HG03097 (cell line): ENCODE measurements around the gene UGT1A4.
"Not testable (repeated sequence)": the region's sequence is repeated elsewhere in the genome, so short reads cannot be mapped to it uniquely, and the experiment has no call there.

Experiments
- ATAC-seq: cut with Tn5 transposase; IDR thresholded peaks from one replicate; pipeline ENCODE4 v1.9.1; 2021; ENCODE audit not compliant: unreplicated experiment, low FRiP score

Gene UGT1A4

DNA sequence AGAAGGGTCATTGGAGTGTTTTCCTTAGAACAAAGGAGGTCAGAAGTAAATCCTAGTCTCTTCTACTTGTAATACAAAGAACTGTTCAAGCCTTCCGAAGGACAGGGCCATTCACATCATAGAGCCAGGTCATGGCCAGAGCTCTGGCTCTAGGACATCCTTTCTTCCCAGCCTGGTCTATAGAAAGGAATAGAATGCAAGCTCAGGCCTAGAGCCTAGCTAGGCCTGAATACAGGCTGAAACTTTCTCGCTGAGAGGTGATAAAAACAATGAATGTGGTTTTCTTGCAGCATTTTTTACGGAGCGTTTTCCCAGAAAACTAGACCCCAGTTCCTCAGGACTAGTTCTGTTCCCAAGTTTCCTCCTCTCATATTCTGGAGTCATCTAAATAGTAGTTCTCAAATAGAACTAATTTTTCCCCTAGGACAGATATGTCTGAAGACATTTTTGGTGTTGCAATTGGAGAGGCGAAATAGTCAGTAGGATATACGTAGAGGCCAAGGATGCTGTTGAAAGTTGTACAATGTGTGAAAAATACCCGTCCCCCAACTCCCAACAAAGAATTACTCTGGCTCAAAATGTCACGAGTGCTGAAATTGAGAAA, 19.0 kb upstream of the UGT1A4 start:
- ATAC-seq = no peak

DNA sequence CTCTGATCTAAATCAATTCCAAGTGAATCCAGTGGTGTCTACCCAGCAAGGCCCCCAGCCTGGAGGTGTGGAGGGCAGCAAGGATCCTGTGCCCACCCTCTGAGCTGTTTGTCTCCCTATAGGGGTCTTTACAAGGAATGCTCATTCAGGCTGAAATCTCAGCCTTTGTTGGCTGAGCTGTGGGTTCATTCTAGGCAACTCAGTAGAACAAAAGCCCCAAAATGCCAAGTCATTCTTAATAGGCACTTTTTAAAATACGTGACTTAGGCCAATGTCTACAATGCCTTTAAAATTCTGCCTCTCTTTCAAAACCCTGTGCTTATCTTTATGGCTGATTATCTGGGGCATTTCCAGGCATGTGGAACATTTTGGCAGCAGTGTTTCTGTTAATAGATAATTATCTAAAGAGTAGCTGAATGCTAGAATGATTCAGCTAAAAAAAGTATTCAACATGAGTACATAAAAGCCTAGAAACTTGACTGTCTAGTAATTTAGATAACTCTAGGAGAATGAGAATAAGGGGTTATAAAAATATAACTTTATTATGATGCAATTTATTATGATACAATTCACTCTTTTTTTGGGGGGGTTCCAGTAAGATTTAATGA, 18.4 kb upstream of the UGT1A4 start:
- ATAC-seq = no peak

DNA sequence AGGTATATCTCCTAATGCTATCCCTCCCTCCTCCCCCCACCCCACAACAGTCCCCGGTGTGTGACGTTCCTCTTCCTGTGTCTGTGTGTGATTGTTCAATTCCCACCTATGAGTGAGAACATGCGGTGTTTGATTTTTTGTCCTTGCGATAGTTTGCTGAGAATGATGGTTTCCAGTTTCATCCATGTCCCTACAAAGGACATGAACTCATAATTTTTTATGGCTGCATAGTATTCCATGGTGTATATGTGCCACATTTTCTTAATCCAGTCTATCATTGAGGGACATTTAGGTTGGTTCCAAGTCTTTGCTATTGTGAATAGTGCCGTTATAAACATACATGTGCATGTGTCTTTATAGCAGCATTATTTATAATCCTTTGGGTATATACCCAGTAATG, 17.7 kb upstream of the UGT1A4 start:
- not testable (repeated sequence) for ATAC-seq

DNA sequence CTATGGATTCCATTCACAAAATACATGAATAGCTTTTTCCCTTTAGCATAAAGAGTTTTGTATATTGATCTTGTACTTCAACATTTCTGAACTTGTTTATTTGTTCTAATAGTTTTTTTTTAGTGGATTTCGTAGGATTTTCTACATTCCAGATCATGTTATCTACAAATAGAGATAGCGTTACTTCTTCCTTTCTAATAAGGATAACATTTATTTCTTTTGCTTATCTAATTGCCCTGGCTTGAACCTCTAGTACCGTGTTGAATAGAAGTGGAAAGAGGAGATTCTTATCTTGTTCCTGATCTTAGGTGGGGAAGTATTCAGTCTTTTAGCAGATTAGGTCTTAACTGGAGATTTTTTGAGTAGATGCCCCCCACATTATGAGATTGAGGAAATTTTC, 16.3 kb upstream of the UGT1A4 start:
- no peak for ATAC-seq

DNA sequence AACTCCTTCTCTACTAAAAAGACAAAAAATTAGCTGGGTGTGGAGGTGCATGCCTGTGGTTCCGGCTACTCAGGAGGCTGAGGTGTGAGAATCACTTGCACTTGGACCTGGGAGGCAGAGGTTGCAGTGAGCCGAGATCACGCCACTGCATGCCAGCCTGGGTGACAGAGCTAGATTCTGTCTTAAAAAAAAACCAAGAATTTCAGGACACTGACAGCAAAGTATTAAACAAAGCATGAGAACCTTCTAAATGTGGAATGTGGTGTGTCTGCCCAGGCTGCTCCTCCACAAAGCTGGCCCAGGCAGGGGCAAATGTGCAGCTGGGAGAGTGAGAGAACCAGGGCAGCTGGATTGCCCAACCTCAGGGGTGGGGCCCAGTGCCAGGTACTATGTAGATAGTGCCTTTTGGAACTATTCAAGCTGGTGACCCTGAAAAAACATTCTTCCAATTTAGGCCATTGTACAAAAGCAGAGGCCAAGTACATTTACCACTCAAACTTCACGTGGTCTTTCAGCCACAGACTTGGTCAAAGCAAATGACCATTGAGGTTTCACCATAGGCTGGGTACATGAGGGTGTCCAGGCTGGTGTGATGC, 12.5 kb upstream of the UGT1A4 start:
- ATAC-seq = no peak

DNA sequence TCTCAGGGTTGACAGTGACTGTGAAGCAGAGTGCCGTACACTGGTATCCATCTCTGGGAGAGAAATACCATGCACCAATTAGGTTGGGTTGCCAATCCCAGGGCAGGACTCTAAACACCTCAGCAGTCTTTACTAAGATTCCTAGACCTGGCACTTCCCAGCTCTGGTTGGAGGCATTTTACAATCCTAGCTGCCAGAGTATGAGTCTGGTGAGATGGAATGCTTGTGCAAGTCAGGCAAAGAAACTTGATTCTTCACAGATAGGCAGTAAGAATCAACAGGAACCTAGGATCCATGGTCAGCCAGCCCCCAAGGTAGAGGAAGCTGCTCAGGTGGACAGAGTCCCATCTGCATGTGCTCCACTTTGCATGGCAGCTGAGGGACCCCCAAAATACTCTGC, 11.8 kb upstream of the UGT1A4 start:
- ATAC-seq = no peak

DNA sequence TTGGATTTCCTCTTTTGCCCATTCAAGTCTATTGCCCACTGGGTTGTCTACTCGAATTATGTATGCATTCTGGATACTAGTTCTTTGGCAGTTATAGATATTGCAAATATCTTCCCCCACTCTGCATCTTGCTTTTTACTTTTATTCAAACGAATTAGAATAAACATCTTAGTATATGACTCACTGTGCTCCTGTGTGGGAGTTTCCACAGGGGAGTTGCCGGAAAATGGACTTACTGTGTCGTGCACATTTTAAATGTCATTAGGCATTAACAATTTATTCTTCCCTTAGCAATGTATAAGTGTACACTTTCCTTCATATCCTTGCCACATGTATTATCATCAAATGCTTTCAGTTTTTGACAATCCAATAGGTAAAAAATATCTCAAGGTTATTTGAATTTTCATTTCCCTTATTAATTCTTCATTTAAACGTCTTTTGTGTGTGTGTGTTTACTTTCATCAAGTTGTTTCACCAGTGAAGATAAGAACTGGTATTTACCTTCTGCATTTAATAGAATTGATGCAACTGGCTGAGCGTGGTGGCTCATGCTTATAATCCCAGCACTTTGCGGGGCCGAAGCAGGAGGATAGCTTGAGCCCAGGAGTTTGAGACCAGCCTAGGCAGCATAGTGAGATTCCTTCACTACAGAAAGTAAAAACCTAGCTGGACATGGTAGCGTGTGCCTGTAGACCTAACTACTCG, 10.4 kb upstream of the UGT1A4 start:
- no peak for ATAC-seq

DNA sequence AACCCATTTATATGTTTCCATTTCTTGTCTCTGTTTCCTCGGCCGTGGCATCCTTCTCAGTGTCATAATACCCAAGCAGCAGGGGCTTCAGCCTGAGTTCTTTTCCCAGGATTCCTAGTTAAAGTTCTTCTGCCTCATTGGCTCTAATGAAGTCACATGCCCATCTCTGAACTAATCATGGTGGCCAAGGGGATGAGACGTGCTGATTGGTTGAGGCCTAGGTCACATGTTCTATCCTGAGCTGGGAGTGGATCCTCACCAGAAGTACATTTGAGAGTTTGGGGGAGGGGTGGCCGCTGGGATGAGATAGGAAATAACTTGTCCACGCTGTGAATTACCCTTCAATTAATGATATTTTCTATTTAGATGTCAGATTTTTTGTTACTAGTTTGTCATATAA, 9.6 kb upstream of the UGT1A4 start:
- no peak for ATAC-seq

DNA sequence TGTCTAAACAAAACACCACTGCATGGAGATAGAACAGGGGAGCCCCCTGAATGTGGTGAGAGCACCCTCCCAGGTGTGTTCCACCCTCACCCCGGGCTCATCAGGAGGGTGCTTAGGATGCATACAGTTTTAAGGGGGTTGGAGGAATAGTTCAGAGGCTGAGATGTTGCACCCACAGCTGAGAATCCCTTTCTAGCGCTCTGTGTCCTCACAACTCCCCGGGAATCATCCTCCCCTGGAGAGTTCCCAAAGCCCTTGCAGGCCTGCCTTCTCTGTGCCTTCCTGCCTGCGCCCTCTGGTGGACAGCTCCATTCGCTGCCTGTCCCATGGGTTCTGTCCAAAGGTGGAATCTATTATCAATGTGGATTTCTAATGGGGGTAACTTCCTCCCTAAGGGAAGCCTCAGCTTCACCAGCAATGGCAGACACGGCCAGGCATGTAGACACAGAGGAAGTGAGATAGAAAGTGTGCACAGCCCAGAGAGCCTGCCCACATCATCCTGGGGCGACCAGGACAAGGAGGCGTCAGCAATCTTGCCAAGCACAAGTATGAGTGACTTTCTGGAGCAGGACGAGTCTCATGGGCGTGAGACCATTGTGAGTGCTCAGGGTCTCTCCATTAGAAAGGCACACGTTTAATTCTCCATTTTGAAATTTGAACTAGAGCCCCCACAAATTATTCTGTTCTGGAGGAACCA, 7.1 kb upstream of the UGT1A4 start:
- no peak for ATAC-seq

DNA sequence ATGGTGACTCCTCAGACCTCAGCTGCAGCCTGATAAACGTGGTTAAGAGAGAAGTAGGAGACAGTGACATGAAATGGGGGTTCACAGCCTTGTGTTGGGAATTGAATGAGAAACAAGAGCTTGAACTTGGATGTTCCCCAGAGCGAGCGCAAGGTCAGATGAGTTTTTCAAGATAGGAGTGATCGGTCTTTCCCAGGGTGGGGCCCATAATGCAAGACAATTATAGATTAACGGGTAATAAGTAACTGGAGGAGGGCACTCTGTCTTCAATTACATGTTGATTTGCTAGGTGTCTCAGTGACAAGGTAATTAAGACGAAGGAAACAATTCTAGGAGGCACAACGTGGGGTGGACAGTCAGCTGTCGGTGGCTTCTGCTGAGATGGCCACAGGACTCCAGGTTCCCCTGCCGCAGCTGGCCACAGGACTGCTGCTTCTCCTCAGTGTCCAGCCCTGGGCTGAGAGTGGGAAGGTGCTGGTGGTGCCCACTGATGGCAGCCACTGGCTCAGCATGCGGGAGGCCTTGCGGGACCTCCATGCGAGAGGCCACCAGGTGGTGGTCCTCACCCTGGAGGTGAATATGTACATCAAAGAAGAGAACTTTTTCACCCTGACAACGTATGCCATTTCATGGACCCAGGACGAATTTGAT, 5.8 kb upstream of the UGT1A4 start, which contains the start of gene UGT1A5:
TSS of gene UGT1A5 (plus strand) at position 297 of the 651 bp plus-strand sequence. CDS start at position 382, 85 bp downstream.
- ATAC-seq = no peak

DNA sequence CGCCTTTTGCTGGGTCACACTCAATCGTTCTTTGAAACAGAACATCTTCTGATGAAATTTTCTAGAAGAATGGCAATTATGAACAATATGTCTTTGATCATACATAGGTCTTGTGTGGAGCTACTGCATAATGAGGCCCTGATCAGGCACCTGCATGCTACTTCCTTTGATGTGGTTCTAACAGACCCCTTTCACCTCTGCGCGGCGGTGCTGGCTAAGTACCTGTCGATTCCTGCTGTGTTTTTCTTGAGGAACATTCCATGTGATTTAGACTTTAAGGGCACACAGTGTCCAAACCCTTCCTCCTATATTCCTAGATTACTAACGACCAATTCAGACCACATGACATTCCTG, 5.3 kb upstream of the UGT1A4 start:
- ATAC-seq = no peak

DNA sequence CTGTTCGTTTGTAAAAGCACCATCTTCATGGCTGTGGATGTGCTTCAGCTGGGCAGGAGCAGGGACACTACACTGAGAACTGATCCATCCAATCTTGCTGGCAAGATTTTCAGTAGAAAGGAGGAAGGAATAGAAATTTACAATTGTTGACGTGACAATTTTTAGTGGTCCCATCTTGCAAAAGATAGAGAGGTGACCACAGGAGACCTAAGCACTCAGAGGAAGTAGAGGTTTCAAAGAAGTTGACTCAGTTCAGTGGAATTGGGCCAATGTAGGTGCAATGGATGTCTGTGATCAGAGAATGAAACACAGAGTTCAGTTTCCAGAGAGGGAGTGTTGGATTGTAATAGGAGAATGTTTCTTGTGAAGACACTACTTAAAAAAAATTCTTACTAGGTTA, 4.4 kb upstream of the UGT1A4 start:
- no peak for ATAC-seq

DNA sequence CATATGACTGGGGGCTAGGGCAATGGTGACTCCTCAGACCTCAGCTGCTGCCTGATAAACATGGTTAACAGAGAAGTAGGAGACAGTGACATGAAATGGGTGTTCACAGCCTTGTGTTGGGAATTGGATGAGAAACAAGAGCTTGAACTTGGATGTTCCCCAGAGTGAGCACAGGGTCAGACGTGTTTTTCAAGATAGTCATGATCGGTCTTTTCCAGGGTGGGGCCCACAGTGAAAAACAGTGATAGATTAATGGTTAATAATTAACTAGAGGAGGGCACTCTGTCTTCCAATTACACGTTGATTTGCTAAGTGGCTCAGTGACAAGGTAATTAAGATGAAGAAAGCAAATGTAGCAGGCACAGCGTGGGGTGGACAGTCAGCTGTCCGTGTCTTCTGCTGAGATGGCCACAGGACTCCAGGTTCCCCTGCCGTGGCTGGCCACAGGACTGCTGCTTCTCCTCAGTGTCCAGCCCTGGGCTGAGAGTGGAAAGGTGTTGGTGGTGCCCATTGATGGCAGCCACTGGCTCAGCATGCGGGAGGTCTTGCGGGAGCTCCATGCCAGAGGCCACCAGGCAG, 10.3 kb downstream of the UGT1A4 start, which contains the start of gene UGT1A3:
TSS of gene UGT1A3 (plus strand) at position 320 of the 579 bp plus-strand sequence. CDS start at position 405, 85 bp downstream.
- no peak for ATAC-seq

DNA sequence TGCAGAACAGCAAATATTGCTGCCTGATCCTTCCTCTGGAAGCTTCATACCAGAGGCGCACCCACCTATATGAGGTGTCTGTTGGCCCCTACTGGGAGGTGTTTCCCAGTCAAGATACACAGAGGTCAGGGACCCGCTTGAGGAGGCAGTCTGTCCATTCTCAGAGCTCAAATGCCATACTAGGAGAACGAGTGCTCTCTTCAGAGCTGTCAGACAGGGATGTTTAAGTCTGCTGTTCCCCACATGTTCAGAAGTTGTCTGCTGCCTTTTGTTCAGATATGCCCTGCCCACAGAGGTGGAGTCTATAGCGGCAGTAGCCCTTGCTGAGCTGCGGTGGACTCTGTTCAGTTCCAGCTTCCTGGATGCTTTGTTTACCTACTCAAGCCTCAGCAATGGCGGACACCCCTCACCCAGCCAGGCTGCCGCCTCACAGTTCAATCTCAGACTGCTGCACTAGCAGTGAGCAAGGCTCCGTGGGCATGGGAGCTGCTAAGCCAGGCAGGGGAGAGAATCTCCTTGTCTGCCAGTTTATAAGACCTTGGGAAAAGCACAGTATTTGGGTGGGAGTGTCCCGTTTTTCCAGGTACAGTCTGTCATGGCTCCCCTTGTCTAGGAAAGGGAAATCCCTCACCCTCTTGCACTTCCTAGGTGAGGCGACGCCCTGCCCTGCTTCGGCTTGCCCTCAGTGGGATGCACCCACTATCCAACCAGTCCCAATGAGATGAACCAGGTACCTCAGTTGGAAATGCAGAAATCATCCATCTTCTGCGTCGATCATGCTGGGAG, 18.5 kb downstream of the UGT1A4 start:
- not testable (repeated sequence) for ATAC-seq

DNA sequence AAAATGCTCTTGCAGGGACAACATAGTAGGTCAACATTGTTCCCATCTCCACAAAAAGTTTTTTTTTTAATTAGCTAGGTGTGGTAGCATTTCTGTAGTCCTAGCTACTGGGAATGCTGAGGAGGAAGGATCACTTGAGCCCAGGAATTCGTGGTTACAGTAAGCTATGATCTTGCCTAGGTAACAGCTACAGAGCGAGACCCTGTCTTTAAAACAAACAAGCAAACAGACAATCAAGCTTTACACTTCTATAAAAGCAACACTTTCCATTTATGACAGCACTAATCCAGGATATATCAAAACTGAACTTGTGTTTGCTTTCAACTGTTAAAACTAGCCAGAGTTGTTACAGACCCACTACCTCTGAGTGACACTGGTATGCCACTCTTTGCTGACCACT, 22.3 kb downstream of the UGT1A4 start:
- no peak for ATAC-seq

DNA sequence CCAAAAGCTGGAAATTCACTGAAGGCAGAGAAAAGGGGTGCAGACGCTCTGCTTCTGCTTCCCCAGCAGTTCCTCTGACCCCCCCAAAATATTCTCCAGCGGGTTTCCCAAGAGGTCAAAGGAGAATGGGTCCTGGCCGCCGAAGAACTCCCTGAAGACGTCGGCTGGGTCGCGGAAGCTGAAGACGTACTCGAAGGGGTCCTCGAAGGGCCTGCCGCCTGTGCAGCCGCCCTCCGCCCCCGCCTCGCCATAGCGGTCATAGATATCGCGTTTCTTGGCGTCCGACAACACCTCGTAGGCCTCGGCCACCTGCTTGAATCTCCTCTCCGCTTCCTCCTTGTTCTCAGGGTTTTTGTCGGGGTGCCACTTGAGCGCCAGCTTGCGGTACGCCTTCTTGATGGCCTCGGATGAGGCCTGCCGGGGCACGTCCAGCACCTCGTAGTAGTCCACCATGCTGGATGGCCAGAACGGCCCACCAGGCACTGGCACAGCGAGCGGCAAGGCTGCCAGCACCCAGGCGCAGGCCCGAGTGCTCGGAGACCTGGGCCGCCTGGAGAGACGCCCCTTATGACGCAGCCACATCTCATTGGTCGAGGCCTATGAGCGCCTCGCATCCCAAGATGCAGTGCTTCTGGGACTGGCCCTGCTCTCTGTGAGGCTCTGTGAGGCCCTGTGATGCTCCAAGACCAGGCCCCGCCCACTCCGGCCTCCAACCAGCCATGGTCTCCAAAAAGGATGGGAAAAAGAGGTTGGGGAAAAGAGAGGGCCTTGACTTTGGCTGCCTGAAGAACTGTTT, 25.1 kb downstream of the UGT1A4 start:
- ATAC-seq = no peak

DNA sequence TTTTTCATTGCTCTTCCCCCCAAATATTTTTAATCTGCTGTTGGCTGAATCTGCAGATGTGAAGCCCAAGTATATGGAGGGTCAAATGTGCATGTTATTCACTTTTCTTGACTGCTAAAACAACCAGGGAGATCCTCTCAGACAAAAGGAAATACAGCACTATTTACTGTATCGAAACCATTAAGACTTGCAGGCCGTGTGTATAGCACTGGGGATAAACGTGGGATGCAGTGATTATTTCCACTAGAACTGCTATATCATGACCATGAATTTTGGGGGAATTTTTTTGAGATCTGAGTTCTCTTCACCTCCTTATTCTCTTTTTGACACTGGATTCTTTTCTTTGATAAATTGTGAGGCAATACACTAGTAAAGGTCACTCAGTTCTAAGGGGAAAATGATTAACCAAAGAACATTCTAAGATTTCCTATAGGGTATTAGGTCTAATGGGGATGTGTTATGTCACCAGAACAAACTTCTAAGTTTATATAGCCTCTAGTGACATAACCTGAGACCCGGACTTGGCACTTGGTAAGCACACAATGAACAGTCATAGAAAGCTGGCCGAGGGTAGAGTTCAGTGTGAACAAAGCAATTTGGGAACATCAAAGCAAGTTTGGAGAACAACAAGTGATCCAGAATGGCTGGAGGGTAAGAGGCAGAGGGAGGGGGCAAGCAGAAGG, 26.7 kb downstream of the UGT1A4 start:
- no peak for ATAC-seq

DNA sequence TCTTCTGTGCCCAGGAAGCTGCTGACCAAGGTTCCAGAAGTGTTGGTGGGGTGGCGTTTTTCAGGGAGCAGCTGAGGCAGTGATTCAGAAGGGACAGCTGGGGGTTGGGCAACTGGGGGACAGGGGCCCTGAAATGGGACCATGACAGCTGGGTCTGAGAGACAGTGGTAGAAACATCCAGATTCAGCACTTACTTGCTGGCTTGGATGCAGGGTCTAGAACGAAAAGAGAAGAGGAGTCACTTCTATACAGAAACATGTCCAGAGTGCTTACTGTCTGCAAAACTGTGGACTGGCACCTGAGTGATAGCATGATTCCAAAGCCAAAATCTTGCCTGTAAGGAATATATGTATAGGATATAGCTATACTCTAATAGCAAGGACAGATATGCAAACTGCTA, 27.3 kb downstream of the UGT1A4 start:
- ATAC-seq = not testable (repeated sequence)
